HG02623 (cell line): ENCODE results near the gene E2F4.

Experiments
- ATAC-seq: cut with Tn5 transposase; IDR thresholded peaks from one replicate; pipeline ENCODE4 v1.9.1; 2021; ENCODE audit warnings: moderate library complexity; ENCODE audit not compliant: unreplicated experiment

Gene E2F4

GRCh38 chr16:67207249-67208091 is 15.5 kb downstream of the E2F4 start:
- ATAC-seq: no peak

GRCh38 chr16:67208154-67208896 is 16.4 kb downstream of the E2F4 start:
- no peak for ATAC-seq

- ATAC-seq: no peak
Measured at GRCh38 chr16:67209565-67209964, 17.6 kb downstream of the E2F4 start.

DNA sequence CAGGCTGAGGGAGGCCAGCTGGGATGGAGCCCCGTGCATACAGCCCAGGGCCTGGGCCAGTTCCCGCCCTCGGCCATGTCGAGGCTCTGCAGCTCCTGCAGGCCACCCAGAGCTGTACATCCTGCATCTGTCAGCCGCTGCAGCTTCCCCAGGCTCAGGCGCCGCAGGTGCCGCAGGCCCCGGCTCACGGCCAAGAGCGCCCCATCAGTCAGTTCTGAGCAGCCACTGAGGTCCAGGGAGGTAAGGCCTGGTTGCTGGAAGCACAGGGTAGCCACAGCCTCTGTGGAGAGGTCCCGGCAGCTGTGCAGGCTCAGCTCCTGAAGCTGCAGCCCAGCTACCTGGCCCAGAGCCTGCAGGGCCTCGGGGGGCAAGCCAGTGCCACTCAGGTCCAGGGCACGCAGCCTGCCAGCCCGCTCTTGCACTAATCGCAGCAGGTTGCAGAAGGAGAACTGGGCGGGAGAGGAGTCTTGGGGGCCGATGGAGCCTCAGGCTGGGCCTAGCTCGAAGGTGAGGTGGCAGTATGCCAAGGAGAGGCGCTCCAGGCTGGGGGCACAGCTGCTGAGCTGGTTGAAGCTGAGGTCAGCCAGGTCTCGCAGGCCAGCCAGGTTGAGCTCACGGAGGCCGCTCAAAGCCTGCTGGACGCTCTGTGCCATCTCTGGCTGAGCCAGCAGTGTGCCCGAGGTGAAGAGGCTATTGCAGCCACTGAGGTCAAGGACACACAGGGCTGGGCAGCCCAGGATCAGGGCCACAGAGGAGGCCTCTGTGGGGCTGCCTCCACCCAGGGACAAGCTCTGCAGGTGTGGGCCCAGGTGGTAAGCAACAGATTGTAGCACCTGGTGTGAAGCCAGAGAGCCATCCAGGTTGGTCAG is 18.3 kb downstream of the E2F4 start:
- no peak for ATAC-seq

GRCh38 chr16:67211674-67212073 is 19.7 kb downstream of the E2F4 start:
- ATAC-seq: no peak

DNA sequence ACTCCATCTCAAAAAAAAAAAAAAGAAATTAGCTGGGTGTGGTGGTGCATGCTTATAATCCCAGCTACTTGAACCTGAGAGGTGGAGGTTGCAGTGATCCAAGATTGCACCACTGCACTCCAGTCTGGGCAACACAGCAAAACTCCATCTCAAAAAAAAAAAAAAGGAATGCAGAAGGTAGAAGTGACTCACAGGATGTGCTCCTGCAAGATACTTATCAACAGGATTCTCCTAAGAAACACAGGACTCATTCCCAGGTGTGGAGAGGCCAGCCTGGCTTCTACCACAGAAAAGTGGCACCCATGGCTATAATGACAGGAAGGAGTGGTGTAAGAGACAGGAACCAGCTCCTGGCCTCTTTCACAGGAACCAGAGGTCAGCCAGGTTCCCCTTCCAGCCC is 20.8 kb downstream of the E2F4 start:
- no peak for ATAC-seq

- no peak for ATAC-seq
Measured at GRCh38 chr16:67213197-67214019, 21.5 kb downstream of the E2F4 start.

GRCh38 chr16:67215706-67216105 is 23.8 kb downstream of the E2F4 start:
- ATAC-seq: no peak

- no peak for ATAC-seq
Measured at GRCh38 chr16:67216612-67217490, 24.9 kb downstream of the E2F4 start.

DNA sequence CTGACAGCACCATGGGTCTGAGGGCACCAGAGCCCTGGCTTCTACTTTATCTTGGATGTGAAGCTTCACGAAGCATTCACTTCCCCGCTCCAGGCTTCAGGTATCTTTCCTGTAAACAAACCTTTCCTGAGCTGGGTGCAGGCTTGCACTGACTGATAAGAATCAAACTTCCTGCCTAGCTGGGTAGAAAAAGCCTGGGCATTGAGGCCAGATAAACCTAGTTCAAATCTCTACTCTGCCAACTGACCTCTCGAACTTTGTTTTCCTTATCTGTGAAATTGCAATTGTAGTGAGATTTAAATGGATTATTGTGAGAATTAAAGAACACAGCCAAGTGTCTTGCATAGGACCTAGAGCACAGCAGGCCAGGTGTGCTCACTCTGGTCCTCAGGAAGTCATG is 32.0 kb downstream of the E2F4 start:
- no peak for ATAC-seq

DNA sequence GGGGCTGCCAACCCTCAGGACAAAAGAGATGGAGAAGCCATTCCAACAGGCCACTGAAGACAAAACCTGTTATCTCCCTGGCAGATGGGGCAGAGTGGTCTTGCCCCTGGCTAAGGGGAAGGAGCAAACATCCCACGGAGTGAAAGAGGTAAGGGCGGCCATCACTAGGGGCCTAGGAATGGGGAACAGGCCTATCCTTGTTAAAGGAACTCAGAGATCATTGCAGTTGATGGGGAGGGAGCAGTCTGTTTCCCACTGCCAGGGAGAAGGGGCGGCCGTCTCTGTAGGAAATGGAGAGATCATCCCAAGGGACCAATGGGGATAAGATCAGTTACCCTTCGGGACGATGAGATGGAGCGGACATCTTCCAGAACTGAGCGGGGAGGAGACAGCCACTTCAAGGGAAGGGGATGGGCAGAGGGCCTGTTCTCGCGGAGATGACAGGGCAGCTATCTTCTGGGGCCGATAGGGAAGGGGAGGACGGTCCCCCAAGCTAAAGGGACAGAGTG is 34.4 kb downstream of the E2F4 start:
- no peak for ATAC-seq

DNA sequence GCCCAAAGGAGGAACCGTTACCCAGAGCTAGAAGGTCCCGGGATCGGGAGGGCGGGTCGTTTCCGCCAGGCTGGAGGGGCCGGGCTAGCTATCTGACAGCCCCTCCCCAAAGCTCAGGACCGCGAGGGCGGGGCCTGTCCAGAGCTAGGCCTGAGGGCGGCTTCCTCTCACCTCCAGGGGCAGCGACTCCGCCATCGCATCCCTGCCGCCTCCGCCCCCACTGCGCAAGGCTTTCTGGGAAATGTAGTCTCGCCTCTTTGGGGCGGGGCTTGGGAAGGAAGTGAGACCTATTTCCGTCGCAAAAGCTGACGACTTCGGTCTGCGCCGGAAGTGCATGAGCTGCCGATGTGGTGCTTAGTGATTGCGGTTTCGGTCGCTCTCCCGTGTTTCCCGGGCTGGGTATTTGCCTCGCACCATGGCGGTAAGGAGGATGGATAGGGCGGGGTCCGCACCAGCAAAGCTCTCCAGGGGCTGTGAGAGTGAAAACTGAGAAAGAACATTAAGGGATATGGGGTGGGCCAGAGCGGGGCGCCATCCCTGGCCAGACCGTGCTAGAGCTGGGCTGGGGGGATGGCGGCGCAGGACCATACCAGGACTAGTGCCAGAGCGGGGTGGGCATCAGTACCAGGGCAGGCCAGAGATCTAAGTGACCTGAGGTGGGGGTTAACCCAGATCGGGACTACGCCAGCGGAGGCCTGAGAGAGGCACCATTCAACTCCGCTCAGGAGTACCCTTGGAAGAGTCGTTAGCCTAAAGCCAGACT is 35.0 kb downstream of the E2F4 start, which contains the start of gene TMEM208:
TMEM208 (plus strand) TSS at position 327 of the 763 bp plus-strand sequence; CDS start at position 416, 89 bp downstream.
- peak; percentile 94 for ATAC-seq

DNA sequence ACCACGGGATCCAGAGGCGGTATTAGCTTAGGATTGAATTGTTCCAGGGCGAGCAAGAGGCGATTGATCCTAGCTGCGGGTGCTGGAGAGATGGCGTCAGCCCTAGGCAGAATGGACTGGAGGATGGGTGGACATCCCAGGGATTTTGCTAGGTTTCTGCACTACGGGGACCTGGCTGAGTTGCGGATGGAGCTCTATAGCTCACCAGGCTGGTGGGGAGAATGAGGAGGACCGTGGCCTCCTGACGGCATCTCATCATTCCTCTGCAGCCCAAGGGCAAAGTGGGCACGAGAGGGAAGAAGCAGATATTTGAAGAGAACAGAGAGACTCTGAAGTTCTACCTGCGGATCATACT is 35.6 kb downstream of the E2F4 start:
- no peak for ATAC-seq

DNA sequence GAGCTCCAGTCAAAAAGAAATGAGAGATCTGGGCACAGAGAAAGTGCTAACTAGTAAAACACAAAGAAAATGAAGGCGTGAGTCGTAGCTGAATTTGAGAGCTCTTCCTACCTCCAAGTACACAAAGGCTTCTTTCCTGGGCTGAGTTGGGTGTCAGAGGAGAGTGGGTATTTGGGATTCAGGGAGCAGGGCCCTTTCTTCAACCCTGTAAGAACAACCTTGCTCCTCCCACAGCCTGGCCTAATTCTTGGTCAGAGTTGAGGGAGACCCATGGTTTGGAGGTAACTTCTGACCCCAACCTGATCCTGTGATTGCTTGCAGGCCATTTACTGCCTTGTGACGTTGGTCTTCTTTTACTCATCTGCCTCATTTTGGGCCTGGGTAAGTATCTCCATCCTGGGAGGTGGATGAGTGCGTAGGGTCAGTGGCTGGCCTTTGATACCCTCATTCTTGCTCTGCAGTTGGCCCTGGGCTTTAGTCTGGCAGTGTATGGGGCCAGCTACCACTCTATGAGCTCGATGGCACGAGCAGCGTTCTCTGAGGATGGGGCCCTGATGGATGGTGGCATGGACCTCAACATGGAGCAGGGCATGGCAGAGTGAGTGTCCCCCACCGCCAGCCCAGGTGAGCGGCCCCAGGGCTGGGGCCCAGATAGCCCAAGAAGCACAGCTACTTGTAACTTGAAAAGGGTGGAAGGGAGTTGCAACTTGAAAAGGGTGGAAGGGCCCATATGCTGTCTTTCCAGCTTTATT is 36.3 kb downstream of the E2F4 start:
- no peak for ATAC-seq

GRCh38 chr16:67228905-67229304 is 37.0 kb downstream of the E2F4 start:
- ATAC-seq: no peak

DNA sequence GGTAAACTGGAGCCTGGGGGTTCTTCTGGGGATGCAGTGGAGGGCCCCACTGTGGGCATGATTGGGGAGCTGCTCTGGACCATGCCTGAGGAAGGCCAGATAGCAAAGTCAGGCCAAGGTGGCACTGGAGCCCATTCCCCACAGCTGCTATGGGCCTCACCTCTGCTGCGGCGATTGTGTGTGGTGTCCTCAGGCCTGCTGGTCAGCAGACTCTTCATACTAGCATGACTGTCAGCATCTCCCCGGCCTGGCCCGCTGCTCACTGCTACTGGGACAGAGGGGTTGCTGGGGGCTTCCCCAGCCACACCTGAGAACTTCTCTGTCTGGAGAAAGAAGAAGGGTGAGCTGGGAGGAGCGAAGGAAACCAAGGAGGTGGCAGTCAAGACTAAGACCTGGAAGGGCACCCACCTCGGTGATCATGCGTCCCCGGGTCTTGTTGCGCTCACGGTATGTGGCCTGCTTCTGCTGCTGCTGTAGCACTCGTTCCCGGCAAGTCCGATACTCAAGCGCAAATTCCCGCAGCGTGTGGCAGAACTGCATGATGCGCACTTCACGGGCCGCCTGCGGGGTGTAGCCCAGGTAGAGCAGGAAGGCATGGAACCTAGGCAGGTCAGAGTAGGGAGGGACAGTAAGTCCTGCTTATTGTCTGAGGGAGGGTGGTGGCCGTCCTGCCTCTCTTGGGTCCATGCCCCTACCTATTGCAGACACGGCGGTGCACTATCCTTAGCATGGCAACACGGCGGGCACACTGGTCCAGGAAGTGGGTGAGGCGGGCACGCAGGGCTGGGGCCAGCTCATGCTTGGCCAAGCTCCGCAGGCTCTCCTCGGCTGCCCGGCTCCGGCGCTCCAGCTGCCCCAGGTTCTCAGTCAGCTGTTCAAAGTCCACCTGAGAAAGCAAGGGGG is 38.2 kb downstream of the E2F4 start:
- ATAC-seq: no peak
